HFF-Myc (cell line): ENCODE results near the gene TRIM31.

Experiments used
- DNase-seq: peaks from one replicate; pipeline ENCODE4 v3.0.0-alpha.2; 2011; ENCODE audit warnings: low read depth; ENCODE audit errors: extremely low read depth
- H3K4me3 ChIP-seq: replicated peaks from 2 replicates; pipeline ENCODE4 v1.5.1; 2011; ENCODE audit warnings: low read depth, mild to moderate bottlenecking, control low read depth, low read length
- TF ChIP-seq, protein P1 (sequence below): IDR thresholded peaks from 2 replicates; pipeline ENCODE4 v1.5.1; 2012; ENCODE audit warnings: mild to moderate bottlenecking, low read depth, low read length, control low read depth; ENCODE audit errors: missing control alignments

Gene TRIM31

DNA sequence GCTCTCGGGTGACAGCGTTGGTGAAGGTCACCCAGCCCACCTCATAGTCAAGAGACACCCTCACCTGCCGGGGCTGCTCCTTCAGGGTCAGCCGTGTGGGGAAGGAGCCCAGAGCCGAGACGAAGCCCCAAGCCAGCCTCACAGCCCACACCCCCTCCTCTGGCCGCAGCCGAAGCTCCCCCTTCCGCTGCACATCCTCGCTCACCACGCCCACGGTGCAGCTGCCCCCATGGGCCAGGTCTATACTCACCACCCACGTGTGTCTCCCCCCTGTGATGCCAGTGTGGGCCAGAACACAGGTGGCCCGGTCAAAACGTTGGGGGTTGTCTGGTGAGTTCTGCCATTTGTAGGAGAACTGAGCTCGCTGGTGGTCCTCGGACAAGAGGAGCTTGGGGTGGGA lies 41.2 kb upstream of the TRIM31 start:
- no peak overlapping the region for H3K4me3 ChIP-seq
- TF ChIP-seq, protein P1, sequence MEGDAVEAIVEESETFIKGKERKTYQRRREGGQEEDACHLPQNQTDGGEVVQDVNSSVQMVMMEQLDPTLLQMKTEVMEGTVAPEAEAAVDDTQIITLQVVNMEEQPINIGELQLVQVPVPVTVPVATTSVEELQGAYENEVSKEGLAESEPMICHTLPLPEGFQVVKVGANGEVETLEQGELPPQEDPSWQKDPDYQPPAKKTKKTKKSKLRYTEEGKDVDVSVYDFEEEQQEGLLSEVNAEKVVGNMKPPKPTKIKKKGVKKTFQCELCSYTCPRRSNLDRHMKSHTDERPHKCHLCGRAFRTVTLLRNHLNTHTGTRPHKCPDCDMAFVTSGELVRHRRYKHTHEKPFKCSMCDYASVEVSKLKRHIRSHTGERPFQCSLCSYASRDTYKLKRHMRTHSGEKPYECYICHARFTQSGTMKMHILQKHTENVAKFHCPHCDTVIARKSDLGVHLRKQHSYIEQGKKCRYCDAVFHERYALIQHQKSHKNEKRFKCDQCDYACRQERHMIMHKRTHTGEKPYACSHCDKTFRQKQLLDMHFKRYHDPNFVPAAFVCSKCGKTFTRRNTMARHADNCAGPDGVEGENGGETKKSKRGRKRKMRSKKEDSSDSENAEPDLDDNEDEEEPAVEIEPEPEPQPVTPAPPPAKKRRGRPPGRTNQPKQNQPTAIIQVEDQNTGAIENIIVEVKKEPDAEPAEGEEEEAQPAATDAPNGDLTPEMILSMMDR: no peak
- DNase-seq: no peak

DNA sequence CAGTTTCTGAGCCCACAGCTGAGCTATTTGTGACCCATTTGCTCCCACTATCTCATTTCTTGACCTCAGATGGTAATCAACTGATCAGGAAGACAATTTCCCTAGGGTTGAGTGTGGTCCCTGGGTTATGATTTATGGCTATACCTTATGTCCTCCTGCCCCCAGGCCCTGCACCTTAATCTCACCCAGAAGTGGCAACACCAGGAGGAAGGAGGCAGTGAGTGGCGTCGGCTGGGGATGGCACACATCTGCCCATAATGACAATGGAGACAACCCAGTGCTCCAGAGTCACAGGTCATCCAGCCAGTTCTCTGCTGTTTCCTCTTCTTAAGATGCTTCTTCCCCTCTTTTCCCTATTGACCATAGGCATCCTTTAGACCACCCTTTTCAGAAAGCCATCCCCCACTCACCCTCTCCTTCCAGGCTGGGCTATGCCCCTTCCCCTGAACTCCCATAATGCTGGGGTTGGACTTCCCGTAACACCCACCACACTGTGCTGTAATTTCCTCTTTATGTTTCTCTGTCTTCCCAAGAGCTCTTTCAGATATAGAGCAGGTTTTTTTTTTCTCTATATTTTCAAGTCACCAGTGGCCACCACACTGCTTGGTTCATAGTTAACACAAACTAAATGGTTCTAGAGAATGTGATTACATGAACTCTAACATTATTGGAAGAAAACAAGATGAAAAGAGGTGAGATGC lies 40.2 kb upstream of the TRIM31 start:
- TF ChIP-seq, protein P1: no peak
- no peak for DNase-seq
- no peak overlapping the region for H3K4me3 ChIP-seq

DNA sequence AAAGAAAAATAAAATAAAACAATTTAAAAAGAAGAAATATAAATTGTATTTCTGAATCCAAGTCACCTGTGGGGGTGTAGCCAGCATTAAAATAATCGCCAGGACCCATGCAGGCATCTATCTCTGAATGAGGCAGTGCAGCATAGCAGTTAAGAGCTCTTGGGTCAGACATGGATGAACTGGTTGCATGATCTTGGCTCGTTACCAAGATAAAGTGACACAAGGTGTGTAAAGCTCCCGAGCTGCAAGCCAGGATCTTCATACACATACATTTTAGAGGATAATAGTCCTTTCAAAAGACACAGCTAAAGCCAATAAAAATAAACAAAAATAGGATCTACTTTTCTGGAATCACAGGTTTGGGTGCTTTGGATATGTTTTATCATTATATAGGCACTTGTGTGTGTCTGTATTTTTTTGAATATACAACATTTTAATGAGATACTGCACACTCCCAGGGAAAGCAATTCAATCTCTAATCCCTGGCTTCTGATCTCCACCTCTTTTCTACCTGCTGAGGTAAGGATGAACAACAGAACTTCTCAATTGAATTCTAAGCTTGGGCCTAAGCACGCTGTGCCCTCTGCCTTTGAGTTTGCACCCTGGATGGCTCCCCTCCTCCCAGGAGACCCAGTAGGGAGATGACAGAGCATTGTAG lies 39.3 kb upstream of the TRIM31 start:
- H3K4me3 ChIP-seq: no peak overlapping the region
- no peak for DNase-seq
- TF ChIP-seq, protein P1: no peak

DNA sequence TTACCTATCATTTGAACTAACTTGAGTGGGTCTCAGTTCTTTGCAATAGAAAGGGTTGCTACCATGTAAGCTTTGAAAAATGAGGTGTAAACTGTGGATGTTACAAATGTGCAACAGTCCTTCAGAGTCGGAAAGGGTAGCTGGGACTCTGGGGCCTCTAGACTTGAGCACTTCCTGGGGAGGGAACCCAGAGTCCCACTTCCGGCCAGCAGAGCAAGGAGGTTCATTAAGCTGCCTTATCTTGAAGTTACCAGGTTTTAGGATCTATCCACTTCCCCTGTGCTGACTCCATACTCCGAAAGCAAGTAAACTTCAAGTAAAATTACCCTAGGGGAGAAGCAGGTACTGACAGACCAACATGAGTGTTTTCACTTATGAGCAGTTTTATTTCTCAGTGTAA lies 38.7 kb upstream of the TRIM31 start:
- TF ChIP-seq, protein P1: no peak
- DNase-seq: no peak
- no peak overlapping the region for H3K4me3 ChIP-seq

DNA sequence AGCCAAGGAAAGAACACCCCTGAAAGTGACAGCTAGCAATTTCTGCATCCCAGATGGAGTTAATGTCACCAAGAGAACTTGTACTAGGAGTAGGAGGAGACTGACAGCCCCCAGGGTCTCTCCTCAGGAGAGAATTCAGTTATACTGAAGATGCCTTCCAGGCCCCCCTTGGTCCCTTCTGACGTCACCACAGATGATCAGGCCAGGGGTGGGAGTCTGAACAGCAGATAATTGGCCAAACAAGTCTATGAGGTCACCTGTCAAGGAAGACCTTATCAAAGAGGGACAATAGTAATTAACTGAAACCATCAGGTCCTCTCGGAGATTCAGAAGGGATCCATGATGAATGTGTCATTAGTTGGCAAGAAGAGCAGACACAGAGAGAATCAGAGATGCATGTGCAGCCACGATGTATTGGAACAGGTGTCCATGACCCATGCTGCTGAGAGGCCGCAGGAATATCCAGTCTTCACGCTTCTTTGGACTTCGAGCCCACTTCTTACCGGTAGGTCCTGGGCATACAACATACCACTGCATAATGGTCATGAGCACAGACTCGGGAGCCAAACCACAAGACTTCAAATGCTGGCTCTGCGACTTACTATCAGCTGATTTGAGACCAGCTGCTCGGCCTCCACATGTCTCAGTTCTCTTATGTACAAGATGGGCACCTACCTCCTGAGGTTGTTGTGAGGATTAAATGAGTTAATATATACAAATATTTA lies 37.9 kb upstream of the TRIM31 start:
- DNase-seq: no peak
- TF ChIP-seq, protein P1: no peak
- H3K4me3 ChIP-seq: no peak overlapping the region

DNA sequence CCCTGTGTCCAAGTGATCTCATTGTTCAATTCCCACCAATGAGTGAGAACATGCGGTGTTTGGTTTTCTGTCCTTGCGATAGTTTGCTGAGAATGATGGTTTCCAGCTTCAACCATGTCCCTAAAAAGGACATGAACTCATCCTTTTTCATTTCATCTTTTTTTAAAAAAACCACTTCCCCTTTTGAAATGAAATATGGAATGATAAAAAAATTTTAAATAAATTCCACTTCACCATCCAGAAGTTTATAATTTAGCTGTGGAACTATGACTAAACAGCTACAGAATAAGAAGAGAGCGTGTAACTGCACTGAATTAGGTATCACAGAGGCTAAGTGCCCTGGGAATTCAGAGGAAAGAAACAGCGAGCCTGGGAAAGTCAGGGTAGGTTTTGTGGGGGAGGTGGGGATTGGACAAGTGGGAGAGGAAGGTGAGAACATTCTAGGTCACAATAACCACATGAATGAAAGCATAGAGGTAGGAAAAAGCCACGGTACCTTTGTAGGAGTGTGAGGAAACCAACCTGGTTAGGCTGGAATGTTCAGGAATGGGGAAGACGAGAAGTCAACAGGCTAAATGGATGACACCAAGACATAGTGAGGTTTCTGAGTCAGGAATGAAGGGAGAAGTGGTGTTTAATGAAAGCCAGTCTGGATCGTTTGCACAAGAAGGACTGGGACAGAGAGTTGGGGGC lies 37.1 kb upstream of the TRIM31 start:
- TF ChIP-seq, protein P1: no peak
- no peak for DNase-seq
- H3K4me3 ChIP-seq: no peak overlapping the region
